Measurements from ENCODE around the gene OR10H2. TPM values are rescaled to one million over a fixed set of nuclear protein-coding genes. Genes with fewer than 3 reads are reported as not detected.
"Not testable (repeated sequence)": the region's sequence is repeated elsewhere in the genome, so short reads cannot be mapped to it uniquely, and the experiment has no call there.

Gene OR10H2
- total RNA-seq, 2 donors from 2014 or later = not detected

GRCh38 chr19:15759962-15760565, 32.2 kb downstream of the OR10H2 start:
- Mint-ChIP-seq H3K36me3 (ENCODE audit: low read depth) (no peaks in the 10 kb centered on the region), H3K4me3 (no peak overlapping the region), H3K9me3 (peaks cover 90% of the 10 kb centered on the region), H3K4me1 (no peaks in the 10 kb centered on the region), H3K27ac (no peak overlapping the region), H3K27me3 (ENCODE audit: insufficient read depth) (no peaks in the 10 kb centered on the region)
- H3K4me3 ChIP-seq (ENCODE audit: low read length) = no peak overlapping the region
- no peak overlapping the region for H3K27ac ChIP-seq (ENCODE audit: low read depth, low read length)
- H3K27me3 ChIP-seq (ENCODE audit: control insufficient read depth, insufficient read depth, low read length, poor library complexity, severe bottlenecking) = no peaks in the 10 kb centered on the region
- no peak for TF ChIP-seq CTCF (conservative IDR thresholded peaks at IDR 0.05)
- DNase-seq = no peak
- H3K9me3 ChIP-seq (ENCODE audit: control insufficient read depth, low read length) = peaks cover 73% of the 10 kb centered on the region
- 84% methylated on average over 20 to 28 of the region's 28 CpGs for WGBS, 2 experiments (ENCODE audit: insufficient coverage in 1 of 2, insufficient read length in 1 of 2)
- H3K9ac ChIP-seq (ENCODE audit: extremely low read depth, low read length, poor library complexity, severe bottlenecking) = no peak overlapping the region
- no peaks in the 10 kb centered on the region for H3K36me3 ChIP-seq (ENCODE audit: control insufficient read depth, insufficient read depth, low read length)
- no peaks in the 10 kb centered on the region for H3K4me1 ChIP-seq (ENCODE audit: control insufficient read depth, insufficient read depth, low read length)

- no peaks in the 10 kb centered on the region for H3K4me1 ChIP-seq (ENCODE audit: control insufficient read depth, insufficient read depth, low read length)
- Mint-ChIP-seq H3K27ac (no peak overlapping the region), H3K4me3 (no peak overlapping the region), H3K9me3 (peaks cover 97% of the 10 kb centered on the region), H3K4me1 (no peaks in the 10 kb centered on the region), H3K27me3 (ENCODE audit: insufficient read depth) (no peaks in the 10 kb centered on the region), H3K36me3 (ENCODE audit: low read depth) (peaks cover 2% of the 10 kb centered on the region)
- H3K4me3 ChIP-seq (ENCODE audit: low read length) = no peak overlapping the region
- TF ChIP-seq CTCF (conservative IDR thresholded peaks at IDR 0.05) = no peak
- 74 to 86% methylated on average over 5 to 6 of the region's 6 CpGs for WGBS, 2 experiments (ENCODE audit: insufficient coverage in 1 of 2, insufficient read length in 1 of 2)
- no peak overlapping the region for H3K9ac ChIP-seq (ENCODE audit: extremely low read depth, low read length, poor library complexity, severe bottlenecking)
- no peak overlapping the region for H3K27ac ChIP-seq (ENCODE audit: low read depth, low read length)
- H3K9me3 ChIP-seq (ENCODE audit: control insufficient read depth, low read length) = peaks cover 83% of the 10 kb centered on the region
- no peaks in the 10 kb centered on the region for H3K27me3 ChIP-seq (ENCODE audit: control insufficient read depth, insufficient read depth, low read length, poor library complexity, severe bottlenecking)
- no peak for DNase-seq
- no peaks in the 10 kb centered on the region for H3K36me3 ChIP-seq (ENCODE audit: control insufficient read depth, insufficient read depth, low read length)
Measured at GRCh38 chr19:15769586-15769985, 41.8 kb downstream of the OR10H2 start.

GRCh38 chr19:15774159-15774558, 46.3 kb downstream of the OR10H2 start:
- peaks cover 88% of the 10 kb centered on the region for H3K9me3 Mint-ChIP-seq
- DNase-seq; H3K4me3 ChIP-seq (ENCODE audit: low read length); H3K36me3 ChIP-seq (ENCODE audit: control insufficient read depth, insufficient read depth, low read length); H3K27ac Mint-ChIP-seq; H3K27ac ChIP-seq (ENCODE audit: low read depth, low read length); H3K27me3 ChIP-seq (ENCODE audit: control insufficient read depth, insufficient read depth, low read length, poor library complexity, severe bottlenecking); H3K27me3 Mint-ChIP-seq (ENCODE audit: insufficient read depth); H3K4me1 Mint-ChIP-seq; H3K4me3 Mint-ChIP-seq; H3K36me3 Mint-ChIP-seq (ENCODE audit: low read depth); H3K9ac ChIP-seq (ENCODE audit: extremely low read depth, low read length, poor library complexity, severe bottlenecking); H3K4me1 ChIP-seq (ENCODE audit: control insufficient read depth, insufficient read depth, low read length): not testable (repeated sequence)
- peaks cover 72% of the 10 kb centered on the region for H3K9me3 ChIP-seq (ENCODE audit: control insufficient read depth, low read length)
- 72% methylated on average over 3 of the region's 3 CpGs; no CpG with 5 or more reads in 1 of the 2 experiments for WGBS, 2 experiments (ENCODE audit: insufficient coverage in 1 of 2, insufficient read length in 1 of 2)

DNA sequence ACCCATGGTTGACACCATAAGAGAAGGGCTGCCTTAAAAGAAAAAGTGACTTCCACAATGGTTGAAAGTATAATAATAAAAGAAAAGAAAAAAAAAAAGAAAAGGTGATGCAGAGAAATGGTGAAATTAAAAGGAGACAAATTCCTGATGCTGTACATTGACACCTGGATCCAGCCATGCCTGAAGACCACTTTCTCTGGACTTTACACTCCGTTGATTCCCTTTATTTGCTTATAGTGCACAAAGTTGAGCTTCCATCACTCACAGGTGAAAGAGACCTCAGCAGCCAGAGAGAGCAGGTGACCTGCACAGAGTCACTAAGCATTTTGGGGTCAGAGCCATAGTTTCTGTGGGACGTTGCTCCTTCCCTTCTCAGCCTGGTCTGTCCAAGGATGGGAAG, 47.4 kb downstream of the OR10H2 start:
- no peak overlapping the region for H3K27ac ChIP-seq (ENCODE audit: low read depth, low read length)
- no peak overlapping the region for H3K27ac Mint-ChIP-seq
- no peaks in the 10 kb centered on the region for H3K4me1 ChIP-seq (ENCODE audit: control insufficient read depth, insufficient read depth, low read length)
- no peaks in the 10 kb centered on the region for H3K27me3 Mint-ChIP-seq (ENCODE audit: insufficient read depth)
- no peak overlapping the region for H3K9ac ChIP-seq (ENCODE audit: extremely low read depth, low read length, poor library complexity, severe bottlenecking)
- H3K9me3 Mint-ChIP-seq = peaks cover 85% of the 10 kb centered on the region
- whole genome bisulfite sequencing, 2 experiments (ENCODE audit: insufficient coverage in 1 of 2, insufficient read length in 1 of 2) = 19 to 27% methylated on average over 2 of the region's 2 CpGs
- no peak for TF ChIP-seq CTCF (conservative IDR thresholded peaks at IDR 0.05)
- no peak for DNase-seq
- no peaks in the 10 kb centered on the region for H3K4me1 Mint-ChIP-seq
- peaks cover 61% of the 10 kb centered on the region for H3K9me3 ChIP-seq (ENCODE audit: control insufficient read depth, low read length)
- no peaks in the 10 kb centered on the region for H3K36me3 Mint-ChIP-seq (ENCODE audit: low read depth)
- H3K27me3 ChIP-seq (ENCODE audit: control insufficient read depth, insufficient read depth, low read length, poor library complexity, severe bottlenecking) = no peaks in the 10 kb centered on the region
- H3K4me3 Mint-ChIP-seq = no peak overlapping the region
- H3K36me3 ChIP-seq (ENCODE audit: control insufficient read depth, insufficient read depth, low read length) = no peaks in the 10 kb centered on the region
- no peak overlapping the region for H3K4me3 ChIP-seq (ENCODE audit: low read length)
